KG1 (cell line): ENCODE measurements around the gene SF3B3.
"Not testable (repeated sequence)": the region's sequence is repeated elsewhere in the genome, so short reads cannot be mapped to it uniquely, and the experiment has no call there.

Experiments used
- DNase-seq: peaks from one replicate; lab custom pipeline; 2025; lab: John Stamatoyannopoulos, UW

Gene SF3B3

DNA sequence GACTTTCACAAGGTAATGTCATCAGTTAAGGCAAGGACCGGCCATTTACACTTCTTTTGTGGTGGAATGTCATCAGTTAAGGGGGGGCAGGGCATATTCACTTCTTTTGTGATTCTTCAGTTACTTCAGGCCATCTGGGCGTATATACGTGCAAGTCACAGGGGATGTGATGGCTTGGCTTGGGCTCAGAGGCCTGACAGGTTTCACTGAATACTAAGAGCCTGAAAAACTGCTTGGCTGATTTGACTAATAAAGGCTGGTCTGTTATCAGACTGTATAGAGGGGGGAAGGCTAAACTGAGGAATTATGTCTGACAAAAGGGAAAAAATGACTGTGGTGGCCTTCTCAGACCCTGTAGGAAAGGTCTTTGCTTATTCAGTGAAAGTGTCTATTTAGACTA lies 98.2 kb downstream of the SF3B3 start:
- not testable (repeated sequence) for DNase-seq
